ENCODE results near the gene ZNF668.

Gene ZNF668

GRCh38 chr16:31092330-31092729 lies 18.3 kb upstream of the ZNF668 start:
- H3K36me3 ChIP-seq (ENCODE audit: insufficient read depth, low read length) = peaks cover 12% of the 10 kb centered on the region; the same call in 1 of the 2 replicates
- TF ChIP-seq EZH2 (IDR thresholded peaks at IDR 0.05) (no peak), POLR2AphosphoS5 (IDR thresholded peaks at IDR 0.05; ENCODE audit: borderline replicate concordance, low read depth, low read length) (no peak), FOXP2 (optimal IDR thresholded peaks at IDR 0.05; ENCODE audit: control extremely low read depth, extremely low read length, insufficient read depth) (no peak)
- H3K9me3 ChIP-seq (ENCODE audit: low read depth, low read length) = no peaks in the 10 kb centered on the region
- no peak for DNase-seq (ENCODE audit: low read depth, low spot score)
- H3K27ac ChIP-seq = no peak overlapping the region
- no peak overlapping the region for H3K4me3 ChIP-seq
- no peak overlapping the region for H3K9ac ChIP-seq (ENCODE audit: insufficient read length)

- H3K4me3 ChIP-seq = no peak overlapping the region
- H3K27ac ChIP-seq = no peak overlapping the region
- no peak for DNase-seq (ENCODE audit: low read depth, low spot score)
- H3K9ac ChIP-seq (ENCODE audit: insufficient read length) = no peak overlapping the region
- no peaks in the 10 kb centered on the region for H3K9me3 ChIP-seq (ENCODE audit: low read depth, low read length)
- no peak for TF ChIP-seq FOXP2 (optimal IDR thresholded peaks at IDR 0.05; ENCODE audit: control extremely low read depth, extremely low read length, insufficient read depth)
- TF ChIP-seq POLR2AphosphoS5 (IDR thresholded peaks at IDR 0.05; ENCODE audit: borderline replicate concordance, low read depth, low read length) = no peak
- TF ChIP-seq EZH2 (IDR thresholded peaks at IDR 0.05) = no peak
- H3K36me3 ChIP-seq (ENCODE audit: insufficient read depth, low read length) = peaks cover 12% of the 10 kb centered on the region; the same call in 1 of the 2 replicates
Observed at GRCh38 chr16:31090540-31090939, 16.5 kb upstream of the ZNF668 start.

- no peaks in the 10 kb centered on the region for H3K9me3 ChIP-seq (ENCODE audit: low read depth, low read length)
- DNase-seq (ENCODE audit: low read depth, low spot score) = no peak
- H3K9ac ChIP-seq (ENCODE audit: insufficient read length) = no peak overlapping the region
- TF ChIP-seq EZH2 (IDR thresholded peaks at IDR 0.05) = no peak
- TF ChIP-seq POLR2AphosphoS5 (IDR thresholded peaks at IDR 0.05; ENCODE audit: borderline replicate concordance, low read depth, low read length) = no peak
- TF ChIP-seq FOXP2 (optimal IDR thresholded peaks at IDR 0.05; ENCODE audit: control extremely low read depth, extremely low read length, insufficient read depth) = no peak
- no peak overlapping the region for H3K27ac ChIP-seq
- peaks cover 12% of the 10 kb centered on the region; the same call in 1 of the 2 replicates for H3K36me3 ChIP-seq (ENCODE audit: insufficient read depth, low read length)
- no peak overlapping the region for H3K4me3 ChIP-seq
Observed at GRCh38 chr16:31089199-31089598, 15.2 kb upstream of the ZNF668 start.

- Histone ChIP-seq H3K36me3 (ENCODE audit: insufficient read depth, low read length) (peaks cover 12% of the 10 kb centered on the region; the same call in 1 of the 2 replicates), H3K4me3 (no peak within 1 kb of the TSS), H3K9me3 (ENCODE audit: low read depth, low read length) (no peaks in the 10 kb centered on the region), H3K9ac (ENCODE audit: insufficient read length) (no peak within 1 kb of the TSS), H3K27ac (no peak within 1 kb of the TSS)
- no peak for TF ChIP-seq POLR2AphosphoS5 (IDR thresholded peaks at IDR 0.05; ENCODE audit: borderline replicate concordance, low read depth, low read length)
- TF ChIP-seq EZH2 (IDR thresholded peaks at IDR 0.05) = no peak
- TF ChIP-seq FOXP2 (optimal IDR thresholded peaks at IDR 0.05; ENCODE audit: control extremely low read depth, extremely low read length, insufficient read depth) = no peak
- no peak for DNase-seq (ENCODE audit: low read depth, low spot score)
Observed at GRCh38 chr16:31088459-31089183, 14.6 kb upstream of the ZNF668 start, which contains the start of gene PRSS53. Gene PRSS53, minus strand, starts transcription at chr16:31088943. Its CDS starts 134 bp downstream, at chr16:31088809.

- Histone ChIP-seq H3K9me3 (ENCODE audit: low read depth, low read length) (no peaks in the 10 kb centered on the region), H3K9ac (ENCODE audit: insufficient read length) (no peak overlapping the region), H3K36me3 (ENCODE audit: insufficient read depth, low read length) (peaks cover 12% of the 10 kb centered on the region; the same call in 1 of the 2 replicates), H3K27ac (no peak overlapping the region), H3K4me3 (no peak overlapping the region)
- TF ChIP-seq FOXP2 (optimal IDR thresholded peaks at IDR 0.05; ENCODE audit: control extremely low read depth, extremely low read length, insufficient read depth) (no peak), POLR2AphosphoS5 (IDR thresholded peaks at IDR 0.05; ENCODE audit: borderline replicate concordance, low read depth, low read length) (no peak), EZH2 (IDR thresholded peaks at IDR 0.05) (no peak)
- no peak for DNase-seq (ENCODE audit: low read depth, low spot score)
Observed at GRCh38 chr16:31087971-31088370, 13.9 kb upstream of the ZNF668 start.

- no peak overlapping the region for H3K9ac ChIP-seq (ENCODE audit: insufficient read length)
- no peak for DNase-seq (ENCODE audit: low read depth, low spot score)
- H3K4me3 ChIP-seq = no peak overlapping the region
- H3K9me3 ChIP-seq (ENCODE audit: low read depth, low read length) = no peaks in the 10 kb centered on the region
- H3K36me3 ChIP-seq (ENCODE audit: insufficient read depth, low read length) = peaks cover 12% of the 10 kb centered on the region; the same call in 1 of the 2 replicates
- TF ChIP-seq FOXP2 (optimal IDR thresholded peaks at IDR 0.05; ENCODE audit: control extremely low read depth, extremely low read length, insufficient read depth) (no peak), EZH2 (IDR thresholded peaks at IDR 0.05) (no peak), POLR2AphosphoS5 (IDR thresholded peaks at IDR 0.05; ENCODE audit: borderline replicate concordance, low read depth, low read length) (no peak)
- H3K27ac ChIP-seq = no peak overlapping the region
Observed at GRCh38 chr16:31087481-31087880, 13.4 kb upstream of the ZNF668 start.

- H3K9me3 ChIP-seq (ENCODE audit: low read depth, low read length) = no peaks in the 10 kb centered on the region
- H3K27ac ChIP-seq = no peak overlapping the region
- no peak overlapping the region for H3K4me3 ChIP-seq
- H3K36me3 ChIP-seq (ENCODE audit: insufficient read depth, low read length) = peaks cover 9% of the 10 kb centered on the region; the same call in 1 of the 2 replicates
- no peak for DNase-seq (ENCODE audit: low read depth, low spot score)
- TF ChIP-seq FOXP2 (optimal IDR thresholded peaks at IDR 0.05; ENCODE audit: control extremely low read depth, extremely low read length, insufficient read depth) = no peak
- no peak overlapping the region for H3K9ac ChIP-seq (ENCODE audit: insufficient read length)
Observed at GRCh38 chr16:31086629-31086906, 12.5 kb upstream of the ZNF668 start.

GRCh38 chr16:31085873-31086628 lies 12.0 kb upstream of the ZNF668 start:
- H3K36me3 ChIP-seq (ENCODE audit: insufficient read depth, low read length) = peaks cover 8% of the 10 kb centered on the region; the same call in 1 of the 2 replicates
- H3K27ac ChIP-seq = no peak overlapping the region
- TF ChIP-seq EZH2 (IDR thresholded peaks at IDR 0.05) = no peak
- TF ChIP-seq FOXP2 (optimal IDR thresholded peaks at IDR 0.05; ENCODE audit: control extremely low read depth, extremely low read length, insufficient read depth) = no peak
- no peak for TF ChIP-seq POLR2AphosphoS5 (IDR thresholded peaks at IDR 0.05; ENCODE audit: borderline replicate concordance, low read depth, low read length)
- no peak overlapping the region for H3K9ac ChIP-seq (ENCODE audit: insufficient read length)
- no peak for DNase-seq (ENCODE audit: low read depth, low spot score)
- no peak overlapping the region for H3K4me3 ChIP-seq
- H3K9me3 ChIP-seq (ENCODE audit: low read depth, low read length) = no peaks in the 10 kb centered on the region
